Activated CD4-positive, CD25-positive, alpha-beta regulatory T cell treated with anti-CD3 and anti-CD28 coated beads, Interleukin-2, amount 50 U/mL, for 72 hours (primary cell): ENCODE data around the gene BCL11B.
"Not testable (repeated sequence)": the region's sequence is repeated elsewhere in the genome, so short reads cannot be mapped to it uniquely, and the experiment has no call there.

Experiments used
- DNase-seq: peaks from one replicate; pipeline ENCODE4 v3.0.0; 2021

BCL11B gene

DNA sequence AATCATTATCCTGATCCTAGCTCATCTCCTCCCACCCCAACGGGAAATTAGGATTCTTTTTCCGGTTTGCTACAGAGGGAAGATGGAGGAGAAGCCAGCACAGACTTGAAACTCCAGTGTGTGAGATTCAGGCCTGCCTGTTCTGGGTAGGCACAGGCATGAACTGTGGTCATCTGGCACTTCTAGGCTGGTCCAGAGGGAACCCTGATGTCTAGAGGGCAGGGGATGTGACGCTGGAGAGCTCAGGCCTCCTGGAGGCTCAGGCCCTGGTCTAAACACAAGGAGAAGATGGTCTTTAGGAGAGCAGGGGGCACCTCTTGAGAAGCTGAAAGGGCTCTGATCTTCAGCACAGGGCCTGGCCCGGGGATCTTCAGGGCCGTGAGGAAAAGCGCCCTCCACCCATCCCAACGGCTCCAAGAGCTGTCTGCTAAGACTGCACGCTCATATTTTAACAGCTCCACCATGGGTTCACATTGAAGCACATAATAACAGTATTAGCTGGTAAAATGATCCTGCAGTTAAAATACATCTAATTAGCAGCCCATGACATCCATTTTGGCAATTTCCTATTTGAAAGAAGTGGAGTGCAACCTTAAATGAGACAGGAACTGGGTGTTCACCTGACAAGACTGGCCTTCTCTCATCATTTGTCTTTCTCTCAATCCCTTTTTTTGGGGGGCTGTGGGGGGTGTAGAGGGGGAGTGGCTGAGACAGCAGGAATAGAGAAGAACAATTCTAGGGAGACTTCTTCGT, 35.4 kb downstream of the BCL11B start:
- no peak for DNase-seq

DNA sequence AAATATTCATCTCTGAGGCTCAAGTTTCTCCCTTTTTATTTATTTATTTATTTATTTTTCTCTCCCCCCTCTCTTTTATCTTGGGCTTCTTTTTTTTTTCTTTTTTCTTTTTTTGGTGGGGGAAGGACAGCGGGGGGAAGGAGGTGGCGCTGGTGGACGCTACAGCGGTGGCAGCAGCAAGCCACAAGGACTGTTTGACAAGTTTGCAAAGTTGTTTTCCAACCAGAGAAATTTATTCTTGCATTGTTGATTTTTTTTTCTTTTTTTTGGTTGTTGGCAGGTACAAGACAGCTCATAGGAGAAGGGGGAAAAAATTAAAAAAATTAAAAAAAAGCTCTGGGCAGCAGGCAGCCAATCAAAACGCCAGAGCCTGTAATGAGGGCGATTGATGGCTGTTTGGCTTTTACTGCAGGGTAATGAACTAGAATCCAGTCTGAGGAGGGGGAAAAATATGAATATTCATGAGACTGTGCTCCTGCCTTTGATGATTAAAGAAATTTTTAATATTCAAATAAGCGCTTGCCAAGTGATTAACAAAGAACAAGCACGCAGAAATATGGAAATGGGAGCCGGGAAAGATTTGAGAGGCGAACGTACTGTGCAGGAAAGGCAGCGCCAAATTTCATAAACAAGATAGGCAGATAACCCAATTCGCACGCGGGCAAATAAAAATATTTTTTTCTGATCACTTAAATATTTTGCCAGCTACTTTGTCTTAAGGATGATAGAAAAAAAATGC, 36.2 kb downstream of the BCL11B start:
- DNase-seq: no peak

DNA sequence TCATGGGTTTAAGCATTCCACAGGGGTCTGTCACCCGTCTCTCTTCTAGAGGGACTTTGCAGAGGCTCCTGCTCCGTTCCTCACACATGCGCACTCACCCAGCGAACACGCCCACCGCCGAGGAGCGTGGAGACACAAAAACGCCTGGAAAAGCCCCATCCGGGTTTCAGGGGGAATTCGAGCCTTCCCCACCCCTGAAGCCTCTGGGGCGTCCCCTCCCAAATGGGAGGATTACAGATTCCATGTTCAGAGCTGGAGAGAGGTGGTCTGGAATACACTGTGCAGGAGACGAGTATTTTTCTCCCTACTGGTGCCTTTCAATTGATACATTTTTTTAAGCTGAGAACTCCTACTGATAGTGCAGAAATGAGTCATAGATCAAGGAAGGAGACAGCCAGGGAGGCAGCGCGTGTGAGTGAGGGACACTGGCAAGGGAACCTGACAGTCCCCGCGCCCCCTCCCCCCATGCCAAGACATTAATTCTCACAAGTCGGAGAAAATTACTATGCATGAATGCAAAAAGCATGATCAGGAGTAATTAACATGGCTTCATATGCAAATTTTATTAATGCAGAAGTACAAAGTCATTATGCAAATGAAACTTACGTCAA, 36.9 kb downstream of the BCL11B start:
- no peak for DNase-seq

- DNase-seq: no peak
Observed at GRCh38 chr14:99234355-99234754, 37.6 kb downstream of the BCL11B start.

DNA sequence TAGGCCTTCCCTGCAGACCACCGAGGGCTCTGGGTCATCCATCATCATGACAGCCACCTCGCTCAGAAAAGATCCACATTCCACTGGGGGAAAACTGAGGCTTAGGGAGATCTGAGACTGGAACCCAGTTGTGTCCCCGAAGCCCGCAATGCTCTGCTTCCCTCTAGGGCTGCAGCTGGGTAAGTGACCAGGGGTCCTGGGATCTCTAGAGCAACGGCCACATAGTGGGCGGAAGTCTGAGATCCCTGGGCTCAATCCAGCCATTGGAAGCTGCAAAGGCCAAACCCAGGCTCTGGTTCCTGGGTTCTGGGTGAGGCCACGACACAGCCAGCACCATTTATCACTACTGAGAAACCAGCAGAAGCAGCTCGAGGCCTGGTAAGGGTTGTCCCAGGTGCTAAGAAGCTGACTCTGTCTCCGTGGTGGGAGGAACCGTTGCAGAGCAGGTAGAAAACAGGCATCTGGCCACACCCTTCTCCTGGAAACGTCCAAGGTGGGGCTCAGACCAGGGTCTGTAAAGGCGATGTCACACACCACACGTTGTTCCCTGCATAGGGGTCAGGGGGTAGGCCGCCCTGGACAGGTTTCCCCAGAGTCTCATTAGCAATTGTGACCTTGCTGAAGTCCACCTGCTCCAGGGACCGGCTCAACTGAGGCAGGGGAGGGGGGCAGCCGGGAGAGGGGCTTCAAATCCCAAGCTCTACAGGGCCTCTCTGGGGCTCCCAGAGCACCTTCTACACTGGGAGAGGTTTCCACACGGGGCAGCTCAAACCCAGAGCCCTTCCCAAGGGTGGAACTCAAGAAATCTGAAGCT, 38.6 kb downstream of the BCL11B start:
- DNase-seq: no peak

DNA sequence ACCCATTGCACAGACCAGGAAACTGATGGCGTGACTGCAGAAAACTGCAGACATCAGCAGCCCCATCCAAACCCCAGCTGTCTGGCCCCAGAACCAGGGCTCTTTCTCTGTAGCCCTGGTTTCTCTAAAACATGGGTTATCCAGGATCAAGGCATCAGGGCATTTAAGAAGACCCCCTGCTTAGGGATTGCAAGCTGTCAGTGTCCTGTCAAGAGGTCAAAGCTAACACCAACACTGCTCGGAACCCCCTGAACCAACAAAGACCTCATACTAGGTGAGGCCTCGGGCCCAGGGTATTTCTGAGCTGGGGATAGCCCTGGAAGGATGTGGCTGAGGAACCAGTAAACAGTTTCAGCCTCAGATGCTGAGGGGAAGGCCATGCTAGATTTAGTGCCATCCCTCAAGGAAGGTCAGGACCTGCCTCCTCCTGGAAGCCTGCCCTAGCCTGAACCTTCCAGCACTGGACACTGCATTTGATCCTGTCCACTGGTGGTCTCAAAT, 39.2 kb downstream of the BCL11B start:
- no peak for DNase-seq

GRCh38 chr14:99231850-99232713, 39.9 kb downstream of the BCL11B start:
- DNase-seq: no peak

DNA sequence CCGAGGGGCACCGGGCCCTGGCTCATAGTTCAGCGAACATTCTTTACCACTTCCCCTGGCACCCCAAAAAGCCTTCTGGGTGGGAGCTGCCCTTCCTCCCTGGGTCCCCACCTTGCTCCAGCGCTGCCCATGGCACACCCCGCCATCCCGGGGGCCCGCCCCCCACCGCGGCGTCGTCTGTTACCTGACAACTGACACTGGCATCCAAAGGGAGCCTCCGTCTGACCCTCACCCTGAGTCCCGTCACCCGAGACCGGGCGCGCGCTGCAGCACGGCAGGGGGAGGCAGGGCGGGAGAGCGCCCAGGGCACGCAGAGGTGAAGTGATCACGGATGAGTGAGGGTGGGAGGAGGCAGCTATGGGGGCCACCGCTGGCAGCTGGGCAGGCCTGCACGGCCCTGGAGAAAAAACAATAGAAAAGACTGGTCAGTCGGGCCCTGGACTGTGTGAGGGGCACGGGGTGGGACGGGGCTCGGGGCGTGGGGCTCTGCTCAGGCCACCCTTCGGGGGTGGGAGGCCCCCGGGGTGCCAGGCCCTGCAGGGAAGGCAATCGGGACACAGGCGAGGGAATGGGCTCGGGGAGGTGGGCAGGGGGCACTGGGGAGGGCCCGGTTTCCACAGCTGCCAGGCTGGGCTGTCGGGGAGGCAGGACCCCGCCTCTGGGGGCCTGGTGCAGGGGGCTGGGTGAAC, 40.7 kb downstream of the BCL11B start:
- DNase-seq: peak; percentile 34

DNA sequence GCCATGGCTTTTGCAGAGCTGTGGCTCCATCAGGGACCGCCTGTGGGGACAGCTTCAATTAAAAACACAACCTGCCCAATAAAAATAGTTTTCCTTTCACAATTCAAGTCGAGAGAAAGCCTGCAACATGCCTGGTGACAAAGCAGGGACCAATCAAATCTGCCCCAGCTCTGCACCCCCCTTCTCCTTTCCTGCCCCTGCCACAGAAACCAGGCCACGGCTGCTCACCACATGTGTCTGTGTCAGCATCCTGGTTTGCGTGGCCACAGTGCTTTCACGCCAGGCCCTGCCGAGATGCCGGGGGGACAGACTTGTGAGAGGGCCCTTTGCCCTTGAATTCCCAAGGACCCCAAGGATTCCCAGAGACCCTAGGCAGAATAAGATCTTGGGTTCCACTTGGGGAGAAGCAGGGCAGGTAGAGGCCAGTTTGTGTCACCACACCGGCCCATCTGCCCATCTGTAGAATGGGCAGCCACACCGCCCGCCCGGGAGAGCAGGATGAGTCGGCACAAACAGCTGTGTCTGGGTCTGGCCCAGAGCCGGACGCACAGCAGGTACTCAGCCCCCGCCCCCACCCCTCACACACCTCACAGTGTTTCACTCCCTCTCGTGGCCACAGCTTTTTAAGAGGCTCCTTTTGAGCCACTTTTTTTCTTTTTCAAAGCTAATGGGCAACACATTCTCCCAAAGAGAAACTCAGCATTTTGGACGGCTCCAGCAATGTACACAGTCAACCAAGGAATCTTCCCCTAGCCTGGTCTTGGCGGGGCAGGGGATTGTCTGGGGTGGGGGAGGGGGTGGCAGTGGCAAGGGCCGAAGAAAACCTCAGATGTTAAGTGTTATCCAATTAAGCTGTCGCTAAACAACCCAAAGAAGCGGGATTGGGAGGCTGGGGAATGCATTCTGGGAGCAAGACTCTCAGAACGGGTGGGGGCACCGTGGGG, 41.5 kb downstream of the BCL11B start:
- peak; percentile 77 for DNase-seq

DNA sequence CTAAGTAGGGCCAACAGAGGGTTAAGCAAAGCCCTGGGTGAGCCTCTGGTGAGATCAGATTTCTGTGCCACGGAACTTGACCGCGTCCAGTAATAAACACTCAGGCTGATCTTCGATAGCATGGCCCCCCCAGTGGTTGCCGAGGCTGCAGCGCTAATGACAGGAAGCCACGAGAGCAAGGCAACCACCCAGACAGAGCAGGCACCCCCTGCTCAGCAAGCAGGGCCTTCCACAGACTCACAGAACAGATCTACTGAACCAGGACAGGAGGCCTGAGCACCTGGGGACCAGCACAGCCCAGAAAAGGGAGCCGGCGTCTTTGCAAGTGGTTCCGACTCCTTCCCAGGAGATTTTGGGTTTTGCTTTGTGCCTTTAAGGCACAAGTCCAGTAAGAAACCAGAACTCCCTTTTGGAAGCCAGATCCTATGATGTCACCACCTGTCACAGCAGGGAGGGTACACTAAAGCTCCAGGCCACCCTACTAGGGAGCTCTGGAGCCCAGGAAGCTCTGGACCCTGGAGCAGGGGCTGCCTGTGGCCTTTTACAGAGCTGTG, 42.3 kb downstream of the BCL11B start:
- DNase-seq: peak; percentile 46

DNA sequence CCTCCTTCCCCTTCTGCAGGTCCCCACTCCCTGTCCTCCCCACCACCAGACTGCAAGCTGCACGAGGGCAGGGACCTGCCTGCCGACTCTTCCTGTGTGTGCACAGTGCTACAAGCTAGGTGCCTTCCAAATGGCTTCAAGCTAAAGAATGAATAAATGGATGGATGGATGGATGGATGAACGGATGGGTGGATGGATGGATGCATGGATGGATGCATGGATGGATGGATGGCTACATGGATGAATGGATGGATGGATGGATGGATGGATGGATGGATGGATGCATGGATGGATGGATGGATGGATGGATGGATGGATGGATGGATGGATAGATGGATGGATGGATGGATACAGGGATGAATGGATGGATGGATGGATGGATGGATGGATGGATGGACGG, 43.2 kb downstream of the BCL11B start:
- not testable (repeated sequence) for DNase-seq

GRCh38 chr14:99226687-99227086, 45.3 kb downstream of the BCL11B start:
- DNase-seq: no peak

GRCh38 chr14:99225436-99226203, 46.4 kb downstream of the BCL11B start:
- DNase-seq: no peak

GRCh38 chr14:99224948-99225347, 47.0 kb downstream of the BCL11B start:
- no peak for DNase-seq

DNA sequence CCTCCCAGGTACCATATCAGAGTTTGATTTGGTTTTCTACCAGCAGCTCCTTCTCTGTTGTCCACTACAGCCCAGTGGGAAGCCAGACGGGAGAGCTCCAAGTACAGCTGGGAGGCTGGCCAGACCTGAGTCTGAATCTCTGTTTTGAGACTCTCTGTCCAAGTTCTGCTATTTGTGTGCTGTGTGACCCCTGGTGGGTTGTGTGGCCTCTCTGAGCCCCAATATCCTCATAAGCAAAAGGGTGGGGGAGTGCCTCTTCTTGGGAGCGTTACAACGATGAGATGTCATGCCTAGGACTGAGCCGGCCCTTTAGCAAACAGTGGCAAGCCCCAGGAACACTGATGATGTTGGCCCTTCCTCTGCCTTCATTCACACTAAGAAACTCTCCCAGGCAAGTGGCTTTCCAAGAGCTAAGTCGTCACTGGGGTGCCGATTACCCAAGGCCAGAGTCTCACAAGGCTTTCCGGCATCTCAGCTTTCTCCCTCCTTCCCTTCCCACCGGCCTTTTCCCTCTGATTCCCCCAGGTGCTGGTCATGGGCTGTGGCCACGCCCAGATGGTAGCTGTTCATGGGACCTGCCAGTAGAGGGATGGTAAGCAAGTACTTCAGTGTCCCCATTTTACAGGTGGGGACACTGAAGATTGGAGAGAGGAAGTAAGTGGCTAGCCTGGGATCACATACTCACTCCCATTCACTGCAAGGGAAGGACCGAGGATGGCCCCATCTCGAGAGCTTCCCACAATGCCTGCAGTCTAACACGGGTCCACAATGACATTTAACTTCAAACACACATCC, 47.7 kb downstream of the BCL11B start:
- no peak for DNase-seq

DNA sequence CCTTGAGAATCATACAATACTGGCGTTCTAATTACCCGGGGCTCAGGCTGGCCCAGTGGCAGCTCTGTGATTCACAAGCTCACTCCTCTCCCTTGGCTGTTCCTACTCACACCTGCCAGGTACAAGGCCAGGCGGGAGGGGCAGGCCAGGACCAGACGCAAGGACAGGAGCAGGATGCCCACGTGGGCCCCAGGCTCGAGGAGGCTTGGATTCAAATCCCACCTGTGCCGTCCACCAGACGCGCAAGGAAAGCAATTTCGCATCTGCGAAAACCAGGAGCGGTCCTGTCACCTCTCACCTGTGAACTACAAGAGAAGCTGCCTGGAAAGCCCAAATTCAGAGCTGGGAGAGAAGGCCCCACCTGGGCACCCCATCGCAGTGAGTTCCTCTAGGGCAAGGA, 50.6 kb downstream of the BCL11B start:
- no peak for DNase-seq

GRCh38 chr14:99217066-99217955, 54.7 kb downstream of the BCL11B start:
- DNase-seq: no peak
